HL-60/S4 treated with retinoic acid at 250 ng/mL for 4 days and 3 days (cell line): ENCODE data around the gene CCDC91.

Source experiments
- in situ Hi-C: fragments of 300-500 bp; cut with MboI; formaldehyde crosslinking; loops from 2 replicates; pipeline ENCODE4 v1.7.0; 2022; ENCODE audit warnings: low sequenced_read_pairs

The CCDC91 gene

DNA sequence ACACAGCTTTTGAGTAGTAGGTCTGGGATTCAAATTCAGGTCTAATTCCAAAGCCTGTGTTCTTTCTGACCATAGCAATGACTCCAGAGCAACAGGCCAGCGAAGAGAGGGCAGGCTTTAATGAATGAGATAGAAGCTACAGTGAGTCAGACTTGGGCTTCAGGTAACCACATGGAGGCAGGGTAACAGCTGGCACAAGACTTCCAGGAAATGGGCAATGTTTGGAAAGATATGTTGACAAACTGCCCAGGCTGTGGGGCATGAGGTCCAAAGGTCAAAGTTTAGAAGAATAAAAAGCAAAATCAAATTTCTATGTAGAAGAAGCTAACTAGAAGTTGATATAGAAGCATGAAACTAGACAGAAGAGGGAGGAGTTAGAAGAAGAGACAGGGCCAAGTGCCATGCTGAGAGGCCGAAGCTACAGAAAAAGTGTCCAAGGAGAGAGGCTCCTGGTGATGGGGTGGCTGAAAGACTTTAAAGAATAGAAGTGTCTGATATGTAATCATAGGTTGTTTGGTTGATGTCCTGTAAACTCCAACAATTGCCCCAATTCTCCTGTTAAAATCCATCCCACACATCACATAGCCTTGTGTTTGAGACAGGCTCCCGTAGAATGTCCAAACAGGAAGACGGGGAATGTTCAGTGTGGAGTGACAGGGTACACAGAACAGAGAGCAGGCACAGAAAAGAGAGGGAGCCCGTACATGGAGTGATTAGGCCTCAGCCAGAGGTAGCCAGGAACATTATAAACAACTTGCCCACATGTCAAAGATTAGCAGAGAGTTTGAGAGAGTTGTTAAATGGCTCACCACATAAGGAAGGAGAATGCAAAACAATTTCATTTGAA is 384.7 kb downstream of the CCDC91 start:
- in situ Hi-C loops, result no loop called here

DNA sequence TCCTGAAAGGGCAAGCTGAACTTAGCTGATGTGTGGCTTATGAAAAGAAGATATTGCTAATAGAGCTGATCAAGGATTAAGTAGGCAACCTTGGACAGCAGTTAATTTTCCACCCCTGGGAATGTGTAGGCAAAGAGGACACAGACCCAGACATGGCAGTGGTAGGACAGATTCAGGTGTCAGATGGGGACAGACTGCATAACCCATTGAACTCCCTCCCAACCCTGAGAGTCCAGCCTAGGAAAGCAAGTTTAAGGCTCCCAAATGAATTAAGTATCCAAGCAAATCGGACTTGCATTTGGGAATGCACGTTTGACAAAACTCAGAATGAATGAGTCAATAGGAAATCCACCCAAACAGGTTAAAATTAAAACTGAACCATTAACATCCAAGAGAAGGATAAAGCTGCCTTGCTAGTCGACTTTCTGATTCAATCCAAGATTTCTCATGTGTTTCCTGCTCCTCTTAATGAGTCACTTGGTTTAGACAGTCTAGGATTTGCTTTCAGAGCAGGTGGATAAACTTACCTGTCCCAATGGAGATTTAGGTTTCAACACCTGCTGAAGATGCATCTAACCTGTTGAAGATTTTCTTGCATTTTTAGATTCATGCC is 385.4 kb downstream of the CCDC91 start:
- in situ Hi-C loops, result no loop called here

DNA sequence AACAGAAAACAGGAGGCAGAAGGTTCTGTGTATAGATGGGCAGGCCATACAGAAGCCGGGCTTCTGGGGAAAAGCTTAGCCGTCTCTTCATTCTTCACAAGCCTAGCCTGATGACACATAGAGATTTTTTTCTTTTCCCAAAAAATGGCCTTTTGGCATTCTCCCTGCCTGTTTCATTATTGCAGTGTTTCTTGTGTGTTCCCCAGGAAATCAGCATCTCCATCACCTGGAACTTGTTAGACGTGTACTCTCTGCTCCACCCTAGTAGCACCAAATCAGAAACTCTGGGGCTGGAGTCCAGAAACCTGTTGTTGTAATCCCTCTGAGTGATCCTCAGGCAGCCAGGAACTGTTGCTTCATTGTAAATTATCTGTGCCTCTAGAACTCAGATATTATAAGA is 388.1 kb downstream of the CCDC91 start:
- in situ Hi-C loops, result no loop called here

DNA sequence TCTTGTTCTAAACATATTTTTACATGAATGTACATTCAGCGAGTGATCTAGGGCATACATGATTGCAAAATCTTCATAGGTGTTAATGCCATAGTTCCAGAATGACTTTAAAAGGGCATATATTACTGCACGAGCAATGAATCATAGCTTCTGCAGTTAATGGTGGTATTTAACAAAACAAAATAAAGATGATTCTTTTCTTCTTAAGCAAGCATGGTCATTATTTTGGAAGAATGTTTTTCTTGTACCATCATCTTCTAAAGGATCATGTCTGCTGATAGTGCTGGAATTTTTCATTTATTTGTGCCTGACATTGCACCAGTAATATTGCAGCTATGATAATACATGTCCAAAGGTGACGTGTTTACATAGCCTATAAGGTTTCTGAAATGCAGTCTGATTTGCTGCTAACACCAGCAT is 388.6 kb downstream of the CCDC91 start:
- in situ Hi-C loops, result no loop called here

DNA sequence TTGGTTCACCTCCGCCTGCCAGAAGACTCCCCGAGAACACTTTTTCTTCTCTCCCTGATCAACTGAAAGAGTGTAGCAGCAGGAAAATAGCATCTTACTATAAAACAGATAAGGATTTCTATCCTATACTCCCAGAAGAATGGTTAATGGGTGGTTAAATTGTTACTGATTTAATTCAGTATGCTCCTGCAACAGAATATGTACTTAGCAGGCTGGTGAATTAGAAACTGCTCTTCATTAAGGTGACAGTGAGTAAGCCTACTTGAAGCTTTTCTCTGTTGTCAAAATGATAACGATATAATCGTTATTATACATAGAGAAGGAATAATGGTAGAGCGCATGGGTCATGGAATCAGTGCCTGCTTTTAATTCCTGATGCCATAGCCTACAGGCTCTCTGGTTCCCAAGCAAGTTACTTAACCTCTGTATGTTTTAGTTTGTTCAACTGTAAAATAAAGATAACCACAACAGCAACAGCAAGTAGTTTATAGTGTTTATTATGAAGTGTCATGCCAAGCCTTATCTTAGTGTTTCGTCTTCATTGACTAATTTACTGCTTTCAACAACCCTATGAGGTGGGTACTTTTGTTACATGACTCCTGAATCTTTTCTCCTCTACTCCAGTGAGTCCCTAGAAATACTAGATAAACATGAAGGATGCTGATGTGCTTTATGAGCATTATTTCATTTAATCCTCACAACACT is 392.6 kb downstream of the CCDC91 start:
- in situ Hi-C loops, result no loop called here

DNA sequence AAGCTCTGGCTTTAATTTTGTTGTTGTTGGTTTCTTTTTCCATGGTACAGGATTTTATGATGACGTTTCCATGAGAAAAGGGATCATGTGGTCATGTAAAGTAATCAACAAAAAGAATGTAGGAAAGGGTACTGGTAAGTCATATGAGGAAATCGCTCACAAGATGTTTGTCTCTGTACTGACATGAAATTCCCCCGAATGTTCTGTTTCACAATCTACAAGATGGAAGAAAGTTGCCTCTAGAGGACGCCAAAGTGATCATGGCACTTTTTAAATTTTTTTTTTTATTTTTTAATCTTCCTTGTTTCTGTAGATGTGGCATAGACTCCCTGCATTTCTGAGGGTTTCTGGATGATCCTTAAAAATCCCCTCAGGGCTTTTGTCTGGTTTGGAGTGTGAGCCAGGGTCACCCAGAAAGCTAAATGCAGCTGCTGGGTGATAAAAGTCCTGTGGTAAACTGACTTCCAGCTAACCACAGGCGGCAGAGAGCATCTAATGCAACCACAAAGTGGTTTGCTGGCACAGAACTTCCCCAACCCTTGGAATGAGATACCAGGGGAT is 393.5 kb downstream of the CCDC91 start:
- in situ Hi-C loops, result no loop called here

DNA sequence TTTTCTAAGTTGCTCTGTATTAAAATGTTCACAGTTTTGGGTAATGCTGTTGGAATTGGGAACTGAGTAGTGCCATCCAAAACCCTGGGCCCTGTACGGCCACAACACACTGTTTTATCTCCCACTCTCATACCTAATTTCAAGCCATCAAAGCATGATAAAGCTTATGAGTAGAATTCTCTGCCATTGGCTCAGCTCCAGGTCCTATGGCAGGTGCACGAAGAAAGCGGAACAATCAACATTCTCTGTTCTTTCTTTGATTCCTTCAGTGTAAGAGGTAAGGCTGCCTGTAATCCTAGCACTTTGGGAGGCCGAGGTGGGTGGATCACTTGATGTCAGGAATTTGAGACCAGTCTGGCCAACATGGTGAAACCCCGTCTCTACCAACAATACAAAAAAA is 394.9 kb downstream of the CCDC91 start:
- in situ Hi-C loops, result no loop called here

DNA sequence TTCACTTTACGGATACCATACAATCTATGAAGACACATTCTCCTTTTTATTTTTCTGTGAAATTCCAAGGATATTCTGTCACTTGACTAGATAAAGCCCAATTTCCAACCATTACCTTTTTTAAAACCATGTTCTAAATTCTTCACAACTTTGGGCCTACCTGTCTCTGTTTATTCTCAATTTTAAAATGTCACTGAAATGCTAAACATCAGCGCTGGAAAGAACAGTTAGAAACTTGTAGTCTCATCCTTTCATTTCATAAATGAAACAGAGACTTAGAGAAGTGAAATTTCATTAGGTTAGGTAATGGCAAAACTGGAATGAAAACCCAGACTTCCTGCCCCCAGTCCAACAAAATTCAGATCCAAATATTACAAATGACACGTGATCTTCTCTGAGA is 396.2 kb downstream of the CCDC91 start:
- in situ Hi-C loops, result no loop called here

DNA sequence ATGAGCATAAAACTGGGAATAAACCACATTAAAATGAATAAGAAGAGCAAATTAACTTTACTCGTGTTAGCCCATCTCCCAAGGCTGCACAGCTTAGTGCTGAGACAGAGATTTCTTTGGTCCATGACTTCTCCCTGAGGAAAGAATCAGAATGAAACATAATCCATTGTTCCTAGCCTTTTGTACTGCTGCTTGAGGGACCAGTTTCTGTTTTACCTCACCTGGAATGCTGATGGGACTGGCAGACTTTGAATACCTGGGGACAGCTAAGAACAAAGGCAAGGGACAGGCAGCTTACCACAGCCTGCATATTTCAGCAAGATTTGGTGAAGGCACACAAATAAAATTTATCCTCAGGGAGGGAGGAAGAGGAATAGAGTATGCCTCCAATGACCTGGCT is 401.6 kb downstream of the CCDC91 start:
- in situ Hi-C loops, result no loop called here
